Right lobe of liver (tissue), 6 donors: ENCODE data around the gene TVP23C. TPM values are rescaled to one million over a fixed set of nuclear protein-coding genes. Genes with fewer than 3 reads are reported as not detected.

ENCODE experiments used
- ATAC-seq, 4 donors: fragments of 200-7000 bp; cut with Tn5 transposase; one replicate each; pipeline ENCODE4 v1.9.1; 2020; ENCODE audit warnings: mild to moderate bottlenecking in 4 of 4, moderate library complexity in 4 of 4
- DNase-seq, 3 donors: peaks; one replicate each; pipeline ENCODE4 v3.0.0-alpha.2; 2020
- H3K27ac ChIP-seq, 3 donors: fragments of 200-600 bp; one replicate each; pipeline ENCODE4 v1.8.0; 2022
- H3K27me3 ChIP-seq, 2 donors: fragments of 200-600 bp; one replicate each; pipeline ENCODE4 v1.8.0; 2022
- H3K36me3 ChIP-seq, 4 donors: fragments of 200-600 bp; sonication (generic) in 1 of 4; one replicate each; pipeline versions ENCODE4 v1.5.1 to v1.8.0; 2017 to 2022; ENCODE audit warnings: control low read depth in 1 of 4
- H3K4me1 ChIP-seq, 4 donors: fragments of 200-600 bp; sonication (generic) in 1 of 4; one replicate each; pipeline versions ENCODE4 v1.5.1 to v1.8.0; 2017 to 2022; ENCODE audit warnings: control low read depth in 1 of 4
- H3K4me3 ChIP-seq, 3 donors: fragments of 200-600 bp; one replicate each; pipeline ENCODE4 v1.8.0; 2022
- H3K9me3 ChIP-seq, 4 donors: fragments of 200-600 bp; sonication (generic) in 1 of 4; one replicate each; pipeline versions ENCODE4 v1.5.1 to v1.8.0; 2017 to 2022; ENCODE audit warnings: control low read depth in 1 of 4
- POLR2A ChIP-seq: fragments of 450-650 bp; IDR thresholded peaks from one replicate; pipeline ENCODE4 v1.6.1; 2017; ENCODE audit warnings: antibody characterized with exemption, mild to moderate bottlenecking
- WGBS: methylation state at CpG from one replicate; pipeline ENCODE4 v1.1.6; 2018; ENCODE audit warnings: low coverage, low lambda C conversion rate; ENCODE audit not compliant: insufficient coverage; ENCODE audit errors: missing lambda C conversion rate; 5-methylcytosine and 5-hydroxymethylcytosine counted together
- intact Hi-C, 2 donors: fragments of 100-400 bp; cut with DNase I; formaldehyde crosslinking; loops; one replicate each; pipeline versions ENCODE4 v1.11.2 to v1.14.1; 2022
- total RNA-seq, 6 experiments: library from RNA; depleted of rRNA in 2 of 6; stranded (reverse); fragments of >200 nt in 2 of 6; fragmentation: NEBNext Ultra II Directional in 3 of 6; extraction: Animal tissue kit (Norgen Biotek cat#: 25700) in 3 of 6; gene quantifications; one replicate each; pipeline versions ENCODE4 v1.1.0 to v1.2.4, GENCODE V29; 2016 to 2023
- TF ChIP-seq, protein P1 (sequence below), 4 donors: fragments of 200-600 bp in 3 of 4; fragments of 450-650 bp in 1 of 4; IDR thresholded peaks; one replicate each; pipeline versions ENCODE4 v1.5.1 to v1.8.0; 2016 to 2022; ENCODE audit warnings: antibody characterized with exemption in 4 of 4, mild to moderate bottlenecking in 2 of 4
- donor health status: DM: no; HTN: yes; CAD: no.
- donor health status: DM: no; HTN: no; CAD: no.
- donor health status: DM: no; HTN: no; CAD: no.
- donor health status: DM: no; HTN: yes; CAD: no.
- donor health status: DM: no; HTN: yes; CAD: no.

TVP23C gene
- total RNA-seq, 6 experiments from 2014 or later: 3.5 to 6.5 (median 4.7) TPM

DNA sequence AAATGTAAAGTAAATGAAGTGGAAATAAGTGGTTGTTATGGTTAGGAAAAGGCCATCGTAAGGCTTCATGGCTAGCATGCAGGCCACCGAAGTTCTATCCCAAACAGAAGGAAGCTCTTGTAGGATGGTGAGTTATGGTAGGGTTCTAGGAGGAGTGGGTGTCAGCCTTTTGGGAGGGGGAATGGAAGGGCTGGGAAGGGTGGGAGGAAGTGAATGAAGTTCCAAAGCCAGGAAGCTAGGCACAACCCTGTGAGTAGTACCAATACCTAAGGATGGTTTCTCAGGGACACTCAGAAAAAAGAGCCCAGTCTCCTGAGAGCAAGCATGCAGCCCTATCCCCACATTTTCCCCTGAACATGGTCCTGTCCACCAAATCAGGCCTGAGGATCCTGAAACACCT lies 59.6 kb downstream of the TVP23C start:
- 88% methylated on average over 2 of the region's 2 CpGs for WGBS
- intact Hi-C loops: loop anchor here in 1 of 2 donors (10.0 kb wide), 1 partner anchor 239 kb away; the partner anchor contains the start of gene PMP22

DNA sequence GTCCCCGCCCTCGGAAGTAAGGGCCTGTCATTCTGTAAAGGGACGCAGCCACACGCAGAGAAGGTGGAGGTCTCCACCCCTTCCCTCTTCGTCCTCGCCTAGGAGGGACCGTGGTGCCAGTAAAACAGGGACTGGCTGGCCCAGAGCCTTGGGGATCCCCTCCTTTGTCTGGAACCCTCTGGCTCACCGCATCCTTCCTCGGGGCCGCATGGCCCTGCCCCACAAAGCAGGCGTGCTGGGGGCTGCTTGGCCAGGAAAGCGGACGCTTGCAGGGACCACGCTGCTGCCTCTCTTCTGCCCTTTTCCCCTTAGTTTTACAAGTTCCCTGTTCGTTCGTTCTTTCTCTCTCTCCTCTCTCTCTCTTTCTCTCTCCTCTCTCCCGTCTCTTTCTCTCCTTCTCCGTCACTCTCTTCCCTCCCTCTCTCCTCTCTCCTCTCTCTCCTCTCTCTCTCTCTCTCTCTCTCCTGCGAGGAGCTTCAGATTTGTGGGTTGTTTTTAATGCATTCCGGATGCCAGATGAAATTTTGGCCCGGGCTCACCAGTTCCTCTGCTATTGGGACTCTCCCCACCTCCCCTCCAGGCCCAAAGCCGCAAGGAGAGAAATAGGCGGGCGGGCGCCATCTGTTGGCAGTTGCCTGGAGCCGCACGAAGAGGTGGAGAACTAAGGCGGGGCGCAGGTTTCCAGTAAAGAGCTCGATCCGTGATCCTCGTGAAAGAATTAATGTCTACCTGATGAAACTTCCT lies 60.7 kb downstream of the TVP23C start:
- Histone ChIP-seq H3K4me1 (no peaks in the 10 kb centered on the region), H3K9me3 (no peaks in the 10 kb centered on the region), H3K4me3 (no peak overlapping the region), H3K27ac (no peak overlapping the region), H3K36me3 (no peaks in the 10 kb centered on the region), H3K27me3 (no peaks in the 10 kb centered on the region)
- TF ChIP-seq, protein P1, sequence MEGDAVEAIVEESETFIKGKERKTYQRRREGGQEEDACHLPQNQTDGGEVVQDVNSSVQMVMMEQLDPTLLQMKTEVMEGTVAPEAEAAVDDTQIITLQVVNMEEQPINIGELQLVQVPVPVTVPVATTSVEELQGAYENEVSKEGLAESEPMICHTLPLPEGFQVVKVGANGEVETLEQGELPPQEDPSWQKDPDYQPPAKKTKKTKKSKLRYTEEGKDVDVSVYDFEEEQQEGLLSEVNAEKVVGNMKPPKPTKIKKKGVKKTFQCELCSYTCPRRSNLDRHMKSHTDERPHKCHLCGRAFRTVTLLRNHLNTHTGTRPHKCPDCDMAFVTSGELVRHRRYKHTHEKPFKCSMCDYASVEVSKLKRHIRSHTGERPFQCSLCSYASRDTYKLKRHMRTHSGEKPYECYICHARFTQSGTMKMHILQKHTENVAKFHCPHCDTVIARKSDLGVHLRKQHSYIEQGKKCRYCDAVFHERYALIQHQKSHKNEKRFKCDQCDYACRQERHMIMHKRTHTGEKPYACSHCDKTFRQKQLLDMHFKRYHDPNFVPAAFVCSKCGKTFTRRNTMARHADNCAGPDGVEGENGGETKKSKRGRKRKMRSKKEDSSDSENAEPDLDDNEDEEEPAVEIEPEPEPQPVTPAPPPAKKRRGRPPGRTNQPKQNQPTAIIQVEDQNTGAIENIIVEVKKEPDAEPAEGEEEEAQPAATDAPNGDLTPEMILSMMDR (IDR thresholded peaks at IDR 0.05): peak; percentile 75 to 79 (median 78)
- no peak for TF ChIP-seq POLR2A
- WGBS: 18% methylated on average over 23 of the region's 32 CpGs
- intact Hi-C loops: loop anchor here in 1 of 2 donors (10.0 kb wide), 1 partner anchor 238 kb away; the partner anchor contains the start of gene PMP22
- DNase-seq (peak; percentile 79 to 81 (median 81)), ATAC-seq (peak; percentile 89 to 94 (median 92))

More for the DNA sequence above, 59.6 kb downstream of the TVP23C start:
- Histone ChIP-seq H3K27ac (no peak overlapping the region), H3K4me1 (no peaks in the 10 kb centered on the region), H3K27me3 (no peaks in the 10 kb centered on the region), H3K9me3 (no peaks in the 10 kb centered on the region), H3K4me3 (no peak overlapping the region), H3K36me3 (no peaks in the 10 kb centered on the region)
- ATAC-seq: no peak
- DNase-seq: no peak
- TF ChIP-seq, protein P1 (IDR thresholded peaks at IDR 0.05): no peak
- no peak for TF ChIP-seq POLR2A

DNA sequence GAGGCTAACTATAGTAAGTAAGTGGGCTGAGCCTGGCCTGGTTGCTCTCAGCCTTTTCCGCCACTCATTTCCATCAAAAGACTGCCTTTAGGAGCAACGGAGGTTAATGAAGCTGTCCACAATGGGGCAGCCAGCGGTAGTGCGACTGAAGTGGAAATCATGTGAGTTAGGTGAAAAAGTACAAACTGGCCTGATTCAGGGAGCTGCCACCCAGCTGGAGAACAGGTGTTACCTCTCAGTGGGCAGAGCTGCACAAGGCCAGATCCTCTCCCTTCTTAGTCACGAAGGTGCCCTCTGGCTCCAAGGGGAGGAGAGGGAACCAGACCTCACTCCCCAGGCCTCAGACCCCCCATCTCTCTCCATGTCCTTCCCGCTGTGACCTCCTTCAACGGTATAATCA lies 61.5 kb downstream of the TVP23C start:
- ATAC-seq (no peak), DNase-seq (no peak)
- 100% methylated on average over 3 of the region's 7 CpGs for WGBS
- Histone ChIP-seq H3K4me3 (no peak overlapping the region), H3K4me1 (no peaks in the 10 kb centered on the region), H3K27me3 (no peaks in the 10 kb centered on the region), H3K27ac (no peak overlapping the region), H3K9me3 (no peaks in the 10 kb centered on the region), H3K36me3 (no peaks in the 10 kb centered on the region)
- no peak for TF ChIP-seq POLR2A
- TF ChIP-seq, protein P1 (IDR thresholded peaks at IDR 0.05): no peak
- intact Hi-C loops: loop anchor here in 1 of 2 donors (10.0 kb wide), 1 partner anchor 237 kb away; the partner anchor contains the start of gene PMP22

DNA sequence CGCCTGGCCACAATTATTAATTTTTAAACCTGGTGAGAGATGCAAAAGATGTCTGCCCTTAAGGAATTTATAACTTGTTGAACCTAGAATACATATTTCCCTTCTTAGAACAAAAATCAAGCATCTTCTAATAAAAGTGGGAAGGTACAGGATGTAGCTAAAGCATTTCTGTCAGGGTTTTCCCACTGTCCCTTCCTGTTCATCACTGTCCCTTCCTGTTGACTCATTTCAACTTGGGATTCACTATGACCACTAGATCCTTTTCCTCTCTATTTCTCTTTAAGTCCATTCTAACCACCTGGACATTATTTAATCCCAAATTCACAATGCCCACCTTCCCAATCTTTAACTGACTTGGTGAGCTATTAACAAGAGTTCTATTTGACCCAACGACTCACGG lies 62.0 kb downstream of the TVP23C start:
- no peak overlapping the region for H3K4me3 ChIP-seq
- no peaks in the 10 kb centered on the region for H3K36me3 ChIP-seq
- intact Hi-C loops: loop anchor here in 1 of 2 donors (10.0 kb wide), 1 partner anchor 236 kb away; the partner anchor contains the start of gene PMP22
- H3K27ac ChIP-seq: no peak overlapping the region
- H3K4me1 ChIP-seq: no peaks in the 10 kb centered on the region
- no peaks in the 10 kb centered on the region for H3K9me3 ChIP-seq
- WGBS: 68% methylated on average over 3 of the region's 3 CpGs
- no peaks in the 10 kb centered on the region for H3K27me3 ChIP-seq
- TF ChIP-seq POLR2A: no peak
- TF ChIP-seq, protein P1 (IDR thresholded peaks at IDR 0.05): no peak
- DNase-seq (no peak), ATAC-seq (peak in 1 of 4 donors; percentile 52)
